Pulmonary artery endothelial cell (primary cell): Measurements from ENCODE around the gene PLXNA1. TPM values are rescaled to one million over a fixed set of nuclear protein-coding genes. Genes with fewer than 3 reads are reported as not detected.

Source experiments
- DNase-seq: peaks from one replicate; pipeline ENCODE4 v3.0.0-alpha.2; 2011; ENCODE audit warnings: low read depth, low spot score
- total RNA-seq: library from RNA; depleted of rRNA; stranded (reverse); fragments of >200 nt; gene quantifications from 2 replicates; pipeline ENCODE4 v1.2.3, GENCODE V29; 2014

Gene PLXNA1
- total RNA-seq, 1 donor from 2014 or later = 31.2 TPM

DNA sequence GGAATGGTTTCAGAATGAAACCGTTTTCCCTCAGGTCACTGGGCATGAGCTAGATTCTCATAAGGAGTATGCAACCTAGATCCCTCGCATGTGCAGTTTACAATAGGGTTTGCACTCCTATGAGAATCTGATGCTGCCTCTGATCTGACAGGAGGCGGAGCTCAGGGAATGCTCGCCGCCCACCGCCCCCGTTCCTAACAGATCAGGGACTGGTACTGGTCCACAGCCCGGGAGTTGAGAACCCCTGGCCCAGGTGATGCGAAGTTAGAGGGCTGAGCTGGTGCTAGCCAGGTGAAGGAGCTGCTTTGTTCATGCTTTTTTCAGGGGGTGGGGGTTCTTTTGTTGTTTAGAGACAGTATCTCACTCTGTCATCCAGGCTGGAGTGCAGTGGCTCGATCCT lies 15.5 kb upstream of the PLXNA1 start:
- DNase-seq = no peak

DNA sequence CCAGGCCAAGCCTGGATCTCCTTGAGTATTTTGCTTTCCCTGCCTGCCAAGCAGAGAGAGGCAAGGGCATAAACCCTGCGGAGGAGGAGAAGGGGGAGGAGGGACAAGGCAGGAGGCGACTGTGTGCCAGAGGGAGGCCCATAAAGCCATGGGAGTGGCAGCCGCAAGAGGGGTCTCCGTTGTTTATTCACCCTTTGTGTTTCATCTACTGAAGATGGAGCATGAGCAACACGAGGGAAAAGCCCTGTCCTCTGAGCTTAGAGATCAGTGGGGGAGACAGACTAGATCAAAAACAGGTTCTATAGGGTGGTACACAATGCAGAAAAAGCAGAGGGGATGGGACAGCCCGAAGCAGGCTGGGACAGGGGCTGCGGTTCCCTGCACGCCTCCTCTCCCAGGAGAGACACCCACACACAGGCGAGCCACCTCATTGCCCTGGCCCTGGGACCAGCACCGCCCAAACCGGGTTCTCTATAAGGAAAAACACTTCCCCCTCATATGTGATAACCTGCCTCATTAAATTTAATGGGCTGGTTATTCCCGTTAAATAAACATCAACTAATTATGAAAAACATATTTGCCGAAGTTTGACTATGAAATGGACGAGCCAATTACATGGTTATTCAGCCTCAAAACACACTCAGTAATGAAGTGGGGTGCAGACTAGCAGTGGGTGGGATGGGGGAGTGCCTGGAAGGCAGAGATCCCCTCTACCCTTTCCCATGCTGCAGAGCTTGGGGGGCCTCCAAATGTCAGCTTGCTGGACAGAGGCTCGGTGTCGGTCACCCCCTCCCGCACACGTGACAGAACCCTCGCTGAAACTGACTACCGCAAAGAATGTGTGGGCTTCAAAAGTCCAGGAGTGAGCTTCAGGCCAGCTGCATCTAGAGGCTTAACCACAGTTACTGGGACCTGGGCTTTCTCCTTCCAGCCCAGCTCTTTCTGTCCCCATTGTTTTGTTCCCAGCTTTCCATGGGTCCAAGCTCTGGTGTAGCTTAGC lies 14.2 kb upstream of the PLXNA1 start:
- no peak for DNase-seq

DNA sequence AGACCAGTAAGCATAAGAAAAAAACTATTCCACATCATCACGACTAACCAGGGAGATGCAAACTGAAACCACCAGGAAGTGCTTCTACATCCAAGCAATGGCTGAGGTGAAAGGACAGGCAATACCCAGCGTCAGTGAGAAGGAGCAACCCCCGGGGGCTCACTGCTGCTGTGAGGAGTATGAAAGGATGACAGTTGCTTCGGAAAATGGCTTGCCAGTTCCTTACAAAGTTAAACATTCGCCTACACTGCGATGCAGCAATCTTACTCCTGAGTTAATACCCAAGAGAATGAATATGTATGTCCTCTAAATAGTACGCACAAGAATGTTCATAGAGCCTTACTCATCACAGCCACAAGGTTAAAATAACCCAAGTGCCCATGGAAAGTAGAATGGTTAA lies 13.3 kb upstream of the PLXNA1 start:
- no peak for DNase-seq

DNA sequence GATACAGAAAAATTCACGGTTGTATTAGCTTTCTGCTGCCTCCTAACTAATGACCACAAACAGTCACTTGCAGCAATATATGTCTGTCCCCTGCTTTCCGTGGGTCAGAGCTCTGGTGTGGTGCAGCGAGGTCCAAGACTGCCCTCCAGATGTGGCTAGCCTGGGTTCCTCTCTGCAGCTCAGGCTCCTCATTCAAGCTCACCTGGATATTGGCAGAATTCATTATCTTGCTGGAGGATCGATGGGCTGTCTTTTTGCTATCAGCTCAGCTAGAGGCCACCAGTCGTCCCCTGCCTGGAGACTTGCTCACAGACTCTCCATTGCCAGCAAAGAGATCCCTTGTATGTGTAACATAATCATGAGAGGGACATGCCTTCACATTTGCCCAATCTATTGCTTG lies 12.8 kb upstream of the PLXNA1 start:
- no peak for DNase-seq

DNA sequence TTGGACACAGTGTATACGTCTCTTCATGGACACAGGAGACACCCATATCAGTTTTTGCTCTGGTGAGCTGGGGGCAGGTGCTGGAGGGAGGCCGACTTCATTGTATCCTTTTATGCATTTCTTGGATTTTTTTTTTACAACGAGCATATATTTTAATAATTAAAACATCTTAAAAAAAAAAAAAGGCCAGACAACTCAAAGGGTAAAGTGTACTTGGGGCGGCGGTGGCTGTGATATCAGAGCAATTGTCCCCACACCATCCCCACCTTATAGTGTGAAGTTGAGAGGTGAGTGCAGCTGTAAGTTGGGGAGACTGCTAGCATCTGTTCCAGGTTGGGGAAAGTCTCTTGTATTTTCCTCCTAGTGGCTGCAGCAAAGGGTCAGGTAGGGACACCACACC lies 12.0 kb upstream of the PLXNA1 start:
- no peak for DNase-seq

DNA sequence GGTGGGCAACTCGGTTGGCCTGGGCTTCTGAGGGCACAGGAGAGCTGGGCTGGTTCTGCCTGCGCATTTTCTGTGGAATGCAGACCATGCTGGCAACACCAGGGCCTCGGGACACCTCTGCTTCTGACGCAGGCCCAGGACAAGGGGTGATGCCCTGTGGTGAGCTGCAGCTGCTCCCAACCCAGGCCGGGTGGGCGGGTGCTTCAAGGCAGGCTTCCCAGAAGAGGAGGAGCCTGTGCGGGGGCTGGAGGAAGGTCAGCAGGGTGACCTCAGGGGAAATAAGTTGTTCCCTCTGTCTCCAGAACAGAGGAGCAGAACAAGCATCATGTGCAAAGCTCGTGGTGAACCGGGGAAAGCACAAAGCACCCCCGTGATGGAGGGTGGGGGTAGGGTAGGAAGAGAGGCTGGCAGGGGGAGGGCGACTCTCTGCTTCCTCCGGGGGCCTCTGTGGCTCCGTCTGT lies 11.0 kb upstream of the PLXNA1 start:
- DNase-seq = no peak

DNA sequence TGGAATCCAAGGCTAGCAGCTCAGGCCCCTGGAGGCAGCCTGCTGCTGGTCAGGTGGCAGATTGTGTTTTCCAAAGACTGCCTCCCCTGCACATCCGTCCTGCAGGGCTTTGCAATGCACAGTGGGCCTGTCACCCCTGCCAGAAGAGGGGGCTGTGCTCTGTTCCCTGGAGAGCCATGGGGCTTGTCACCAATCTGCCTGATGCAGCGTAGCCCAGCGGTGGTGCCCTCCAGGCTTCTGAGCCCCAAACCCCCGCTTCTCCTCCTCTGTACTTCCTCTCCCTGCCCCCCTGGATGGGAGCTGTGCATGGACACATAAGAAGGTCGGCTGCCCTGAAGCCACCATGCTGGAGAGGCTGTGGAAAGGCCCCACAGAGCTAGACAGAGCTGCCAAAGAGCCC lies 10.0 kb upstream of the PLXNA1 start:
- DNase-seq = no peak

DNA sequence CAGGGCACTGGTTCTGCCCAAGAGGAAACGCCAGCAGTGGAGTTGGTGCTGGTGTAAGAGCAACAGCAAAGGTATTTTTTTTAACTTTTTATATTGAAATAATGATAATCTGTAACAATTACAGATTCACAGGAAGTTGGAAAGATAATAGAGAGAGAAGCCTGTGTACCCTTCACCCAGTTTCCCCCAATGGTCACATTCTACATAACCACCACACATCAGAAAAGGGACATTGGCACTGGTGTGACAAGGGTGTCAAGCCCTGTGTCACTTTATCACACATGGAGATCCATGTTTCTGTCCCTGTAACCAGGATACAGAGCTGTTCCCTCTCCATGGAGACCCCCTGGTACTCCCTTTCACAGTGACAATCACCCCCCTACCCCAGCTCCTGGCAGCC lies 9.1 kb upstream of the PLXNA1 start:
- no peak for DNase-seq

DNA sequence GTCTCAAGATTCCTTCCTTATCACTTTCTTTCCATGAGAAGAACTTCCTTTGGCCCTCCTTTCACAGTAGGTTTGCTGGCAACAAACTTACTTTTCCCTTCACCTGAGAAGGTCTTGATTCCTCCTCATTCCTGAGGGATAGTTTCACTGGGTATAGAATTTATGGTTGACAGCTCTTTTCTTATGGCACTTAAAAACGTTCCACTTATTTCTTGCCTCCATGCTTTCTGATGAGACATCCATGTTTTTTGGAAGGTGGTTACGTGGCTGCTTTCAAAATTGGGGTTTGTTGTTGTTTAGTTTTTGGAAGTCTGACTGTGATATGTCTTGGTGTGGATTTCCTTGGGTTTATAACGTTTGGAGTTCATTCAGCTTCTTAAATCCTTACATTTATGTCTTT lies 8.2 kb upstream of the PLXNA1 start:
- no peak for DNase-seq

DNA sequence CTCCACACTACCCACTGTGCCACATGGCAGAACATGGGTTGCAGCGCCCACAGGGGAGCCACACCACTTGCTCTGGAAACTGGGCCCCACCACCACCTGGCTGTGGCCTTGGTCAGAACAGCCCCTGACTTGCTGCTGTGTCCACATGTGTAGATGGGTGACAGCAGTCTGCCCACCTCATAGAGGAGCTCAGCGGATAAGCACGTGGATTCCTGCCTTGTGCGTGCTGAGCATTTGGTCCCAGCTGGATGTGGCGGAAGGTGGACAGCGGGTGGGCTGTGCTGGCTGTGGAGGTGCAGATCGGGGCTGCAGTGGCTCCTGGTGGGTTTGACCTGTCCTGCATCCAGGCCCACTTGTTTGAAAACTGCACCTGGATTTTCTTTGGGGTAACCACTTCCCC lies 6.0 kb upstream of the PLXNA1 start:
- no peak for DNase-seq

DNA sequence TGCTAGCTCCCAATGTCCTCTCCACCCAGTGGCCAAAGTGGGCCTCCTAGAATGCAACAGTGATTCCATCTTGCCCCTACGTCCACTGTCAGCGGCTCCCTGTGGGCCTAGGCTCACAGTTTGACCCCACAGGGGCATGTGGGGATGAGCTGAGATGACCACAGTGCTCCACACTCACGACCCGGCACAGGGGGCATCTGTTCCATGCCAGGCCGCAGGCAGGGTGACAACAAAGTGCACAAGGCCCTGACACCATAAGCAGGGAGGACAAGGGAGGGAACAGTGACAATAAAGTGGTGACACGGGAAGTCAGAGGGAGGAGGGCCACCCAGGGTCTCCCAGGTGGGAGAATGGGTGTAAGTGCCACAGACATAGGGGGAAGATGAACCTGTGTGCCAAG lies 5.1 kb upstream of the PLXNA1 start:
- no peak for DNase-seq

DNA sequence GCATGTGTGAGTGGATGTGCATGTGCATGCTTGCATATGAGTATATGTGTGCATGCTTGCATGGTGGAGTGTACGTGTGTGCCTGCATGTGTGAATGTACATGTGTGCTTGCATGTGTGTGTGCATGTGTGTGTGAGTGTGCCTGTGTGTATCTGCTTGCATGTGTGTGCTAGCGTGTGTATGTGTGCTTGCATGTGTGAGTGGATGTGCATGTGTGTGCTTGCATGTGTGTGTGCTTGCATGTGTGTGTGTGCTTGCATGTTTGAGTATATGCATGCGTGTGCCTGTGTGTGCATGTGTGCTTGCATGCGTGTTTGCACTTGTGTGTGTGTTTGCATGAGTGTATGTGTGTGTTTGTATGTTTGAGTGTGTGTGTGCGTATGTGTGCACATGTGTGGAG lies 4.6 kb upstream of the PLXNA1 start:
- DNase-seq = no peak

DNA sequence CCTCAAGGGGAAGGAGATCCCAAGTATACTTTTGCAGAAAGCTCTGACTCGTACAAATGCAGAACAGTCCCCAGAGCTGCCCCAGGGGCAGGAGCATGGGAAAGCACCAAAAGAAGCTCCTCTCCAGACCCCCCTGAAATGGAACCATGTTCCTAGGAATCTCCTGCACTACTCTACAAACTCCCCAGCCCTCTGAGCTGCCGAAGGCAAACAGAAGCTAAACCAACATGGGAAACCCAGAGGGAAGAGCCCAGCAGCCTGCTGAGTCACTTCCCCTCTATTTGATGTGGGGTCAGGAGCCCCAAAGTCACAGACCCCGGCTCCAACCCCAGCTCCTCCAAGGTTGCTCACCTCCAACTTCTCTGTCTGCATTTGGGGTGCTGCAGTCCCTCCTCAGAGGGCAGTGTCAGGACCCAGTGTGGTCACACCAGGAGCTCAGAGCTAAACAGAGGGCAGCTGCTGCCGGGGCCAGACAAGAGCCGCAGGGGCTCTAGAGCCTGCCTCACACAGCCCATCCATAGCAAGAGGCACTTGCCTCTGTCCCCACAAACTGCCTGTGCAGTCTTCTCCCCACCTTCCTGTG lies 3.8 kb upstream of the PLXNA1 start:
- no peak for DNase-seq

DNA sequence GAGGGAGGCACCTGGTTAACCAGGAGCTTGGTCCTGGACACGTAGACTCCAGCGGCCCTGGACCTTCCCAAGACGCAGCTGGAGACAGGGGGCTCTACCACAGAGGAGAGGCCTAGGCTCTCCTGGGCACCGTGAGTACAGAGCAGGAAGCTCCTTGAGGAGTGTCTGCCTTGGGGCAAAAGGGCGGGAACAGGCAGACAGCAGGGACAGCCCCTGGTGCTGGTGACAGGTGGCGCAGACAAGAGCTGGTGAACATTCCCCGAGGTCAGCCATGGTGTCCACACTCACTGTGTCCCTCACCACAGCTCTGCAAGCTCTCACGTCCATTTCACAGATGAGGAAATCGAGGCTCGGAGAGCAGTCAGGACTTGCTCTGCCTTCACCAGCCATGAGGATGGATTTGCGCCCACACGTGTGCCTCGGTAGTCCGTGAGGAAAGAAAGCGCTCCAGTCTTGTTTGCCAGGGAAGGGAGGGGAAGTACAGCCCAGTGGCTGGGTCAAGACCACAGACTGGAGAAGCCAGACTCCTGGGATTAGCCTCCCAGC lies 2.6 kb upstream of the PLXNA1 start:
- no peak for DNase-seq

DNA sequence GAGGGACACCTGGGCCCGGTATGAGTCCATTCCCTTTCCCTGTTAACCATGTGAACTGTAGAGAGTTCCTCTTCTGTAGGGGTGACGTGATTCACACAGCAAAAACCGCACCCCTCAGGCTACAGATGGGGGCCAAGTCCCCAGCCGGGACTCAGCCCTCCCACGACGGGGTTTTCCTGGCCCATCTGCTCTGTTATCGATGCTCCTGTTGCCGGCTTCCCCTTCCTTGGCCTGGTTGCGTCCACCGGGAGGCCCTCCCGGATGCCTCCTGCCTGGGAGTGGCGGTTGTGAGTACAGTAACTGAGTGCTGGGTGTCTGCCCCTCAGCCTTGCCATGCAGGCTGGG lies 817 bp upstream of the PLXNA1 start:
- no peak for DNase-seq

DNA sequence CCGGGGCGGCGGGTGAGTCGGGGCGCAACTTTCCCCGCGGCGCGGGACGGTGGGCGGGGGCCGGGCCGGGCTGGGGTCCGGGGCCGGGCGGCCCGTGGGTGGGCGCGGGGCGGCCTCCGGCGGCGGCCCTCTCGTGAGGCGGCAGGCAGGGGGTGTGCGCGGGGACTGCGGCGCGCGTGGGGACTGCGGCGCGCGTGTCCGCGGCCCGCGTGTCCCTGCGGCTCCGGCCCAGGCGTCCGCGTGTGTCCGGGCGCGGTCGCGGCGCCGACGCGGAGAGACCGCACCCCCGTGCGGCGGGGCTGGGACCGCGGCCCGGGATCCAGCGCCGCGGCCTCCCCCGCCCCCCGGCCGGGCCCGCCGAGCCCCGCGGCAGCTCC lies 349 bp downstream of the PLXNA1 start:
- DNase-seq = no peak

DNA sequence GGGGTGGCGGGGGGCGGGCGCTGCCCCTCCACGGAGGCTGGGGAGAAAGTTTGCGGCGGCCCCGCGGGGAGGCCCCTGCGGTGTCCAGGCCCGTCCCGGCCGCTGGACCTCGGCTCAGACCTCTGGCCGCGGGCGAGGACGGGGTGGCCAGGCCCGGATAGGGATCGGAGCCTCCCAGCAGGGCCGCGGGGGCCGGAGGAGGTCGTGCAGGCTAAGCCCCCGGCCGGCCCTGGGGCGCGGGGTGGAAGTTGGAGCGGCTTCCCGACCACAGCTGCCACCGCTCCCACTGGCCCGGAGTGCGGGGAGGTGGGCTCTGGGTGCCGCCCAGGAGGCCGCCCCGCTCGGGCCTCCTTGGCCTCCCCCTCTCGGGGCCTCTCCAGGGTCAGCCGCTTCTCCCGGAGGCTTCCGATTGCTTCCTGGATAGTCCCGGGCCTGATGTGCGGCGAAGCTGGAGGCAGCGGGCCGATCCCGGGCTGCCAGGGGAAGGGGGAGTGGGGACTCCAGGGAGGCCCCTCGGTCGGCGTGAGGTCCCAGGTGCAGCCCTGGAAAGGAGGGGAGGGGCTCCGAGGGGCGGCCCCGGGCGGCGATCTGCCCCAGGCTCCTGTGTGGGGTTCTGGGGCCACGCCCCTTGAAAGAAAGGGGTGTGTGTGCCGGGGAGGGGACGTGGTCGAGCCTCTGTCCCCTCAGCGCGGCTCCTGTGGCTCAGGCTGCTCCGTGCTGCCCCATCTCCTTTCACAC lies 907 bp downstream of the PLXNA1 start:
- DNase-seq = no peak

DNA sequence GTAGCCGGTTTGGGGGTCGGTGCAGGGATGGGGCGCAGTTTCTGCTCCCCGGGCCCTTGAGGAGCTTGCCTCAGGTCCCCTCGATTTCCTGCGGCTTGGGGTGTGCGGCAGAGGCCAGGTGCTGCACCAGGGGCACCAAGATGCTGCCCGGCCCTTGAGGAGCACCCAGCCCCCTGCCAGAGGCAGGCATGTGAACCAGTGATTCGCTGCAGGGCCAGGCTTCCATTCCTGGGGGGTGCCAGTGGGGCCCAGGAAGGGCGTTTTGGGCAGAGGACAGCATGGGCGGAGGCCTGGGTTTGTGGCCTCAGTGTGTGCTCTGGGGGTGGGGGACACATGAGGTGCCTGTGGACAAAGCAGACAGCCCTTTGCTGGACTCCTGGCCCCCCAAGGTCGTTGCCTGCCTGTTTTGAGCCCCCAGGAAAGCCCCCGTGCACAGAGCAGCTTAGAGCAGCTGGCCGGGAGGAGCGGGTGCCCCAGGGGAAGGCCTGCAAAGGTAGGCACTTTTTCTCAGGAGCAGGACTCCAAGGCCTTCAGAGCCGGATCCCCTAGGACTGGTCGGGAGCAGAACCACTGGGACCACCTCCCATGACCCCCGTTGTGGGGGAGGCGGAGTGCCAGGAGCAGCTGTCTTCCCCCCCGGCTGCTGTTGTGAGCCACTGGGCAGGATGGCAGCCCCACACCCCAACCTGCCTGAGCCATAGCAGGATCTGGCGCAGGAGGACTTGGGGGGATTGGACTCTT lies 1.6 kb downstream of the PLXNA1 start:
- DNase-seq = no peak

DNA sequence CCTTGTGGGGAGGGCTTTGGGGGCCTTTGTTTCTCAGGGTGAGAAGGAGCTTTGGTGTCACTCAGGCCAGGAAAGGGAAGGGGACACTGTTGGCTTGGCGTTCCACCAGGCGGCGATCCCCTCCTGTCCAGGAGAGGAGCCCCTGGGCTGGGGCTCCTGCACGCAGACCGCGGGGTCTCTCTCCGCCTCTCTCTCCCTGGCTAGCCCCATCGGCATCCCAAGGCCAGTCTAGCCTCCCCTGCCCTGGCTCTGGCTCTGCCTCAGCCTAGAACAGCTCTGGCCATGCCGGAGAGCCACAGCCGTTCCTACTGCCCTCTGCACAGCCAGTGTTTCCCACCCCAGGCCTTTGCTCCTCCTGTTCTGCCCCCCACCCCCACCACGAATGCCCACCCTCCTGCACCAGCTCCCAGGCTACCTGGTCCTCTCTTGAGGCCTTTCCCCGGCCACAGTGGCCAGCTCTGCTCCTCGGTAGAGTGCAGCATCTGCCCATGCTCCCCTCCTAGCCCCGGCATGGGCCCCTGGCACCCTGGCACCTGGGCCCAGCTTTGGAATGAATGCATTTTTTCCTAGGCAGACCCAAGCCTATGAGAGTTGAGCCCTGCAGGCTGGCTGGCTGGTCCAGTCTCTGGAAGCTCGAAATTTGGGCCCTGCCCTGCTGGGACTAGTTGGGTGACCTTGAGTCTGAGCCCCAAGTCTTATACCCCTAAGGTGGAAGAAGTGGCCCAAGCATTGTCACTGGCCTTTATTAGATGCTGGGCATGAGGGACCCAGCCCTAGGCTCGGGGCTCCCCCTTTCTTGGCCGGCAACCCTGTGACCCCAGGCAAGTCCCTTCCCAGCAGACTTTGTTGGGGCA lies 2.4 kb downstream of the PLXNA1 start:
- no peak for DNase-seq

DNA sequence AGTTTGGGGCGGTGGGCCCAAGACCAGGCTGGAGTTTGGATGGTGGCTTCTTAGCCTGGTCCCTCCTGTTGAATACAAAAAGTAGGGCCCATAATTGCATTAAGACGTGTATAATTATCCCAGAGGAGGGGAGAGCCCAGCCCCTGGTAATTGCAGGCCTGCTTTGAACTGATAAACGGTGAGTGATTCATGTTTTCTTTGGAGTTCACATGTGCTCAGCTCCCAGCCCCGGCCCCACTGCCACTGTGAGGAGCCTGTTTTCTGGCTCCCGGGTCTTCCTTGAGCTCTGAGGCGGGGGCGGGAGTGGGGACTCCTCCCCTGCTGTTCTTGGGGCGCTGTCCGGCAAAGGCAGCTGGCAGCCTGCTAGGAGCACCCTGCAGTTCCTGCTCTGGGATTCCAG lies 3.1 kb downstream of the PLXNA1 start:
- DNase-seq = no peak
